WERI-Rb-1 (cell line): ENCODE data around the gene LRPAP1.

Experiments used
- DNase-seq: peaks from one replicate; pipeline ENCODE4 v3.0.0-alpha.2; 2020
- H3K27ac ChIP-seq: fragments of 250-450 bp; sonication (Bioruptor Pico); 2 replicates; pipeline ENCODE4 v1.5.1; 2020; ENCODE audit warnings: mild to moderate bottlenecking, moderate library complexity
- H3K27me3 ChIP-seq: fragments of 250-450 bp; sonication (Bioruptor Pico); 2 replicates; pipeline ENCODE4 v1.5.1; 2021; ENCODE audit warnings: mild to moderate bottlenecking, low read depth, moderate library complexity; ENCODE audit not compliant: insufficient read depth, severe bottlenecking
- H3K36me3 ChIP-seq: fragments of 250-450 bp; sonication (Bioruptor Pico); 2 replicates; pipeline ENCODE4 v1.5.1; 2020; ENCODE audit warnings: mild to moderate bottlenecking, moderate library complexity
- H3K4me3 ChIP-seq: 2 replicates; pipeline ENCODE4 v1.5.1; 2011; ENCODE audit warnings: low read depth, mild to moderate bottlenecking, control low read depth, low read length
- H3K9me3 ChIP-seq: fragments of 250-450 bp; sonication (Bioruptor Pico); 2 replicates; pipeline ENCODE4 v1.5.1; 2021; ENCODE audit warnings: mild to moderate bottlenecking, moderate library complexity; ENCODE audit not compliant: severe bottlenecking
- CTCF ChIP-seq: IDR thresholded peaks from 2 replicates; pipeline ENCODE4 v1.5.1; 2011; ENCODE audit warnings: low read depth, mild to moderate bottlenecking, control low read depth, inconsistent platforms, low read length

The LRPAP1 gene

GRCh38 chr4:3475713-3476260 is 56.4 kb downstream of the LRPAP1 start:
- H3K4me3 ChIP-seq, result no peak overlapping the region
- peak; percentile 5 for DNase-seq
- H3K36me3 ChIP-seq, result no peaks in the 10 kb centered on the region
- TF ChIP-seq CTCF, result no peak
- no peaks in the 10 kb centered on the region for H3K27me3 ChIP-seq
- H3K9me3 ChIP-seq, result no peaks in the 10 kb centered on the region
- no peak overlapping the region for H3K27ac ChIP-seq

DNA sequence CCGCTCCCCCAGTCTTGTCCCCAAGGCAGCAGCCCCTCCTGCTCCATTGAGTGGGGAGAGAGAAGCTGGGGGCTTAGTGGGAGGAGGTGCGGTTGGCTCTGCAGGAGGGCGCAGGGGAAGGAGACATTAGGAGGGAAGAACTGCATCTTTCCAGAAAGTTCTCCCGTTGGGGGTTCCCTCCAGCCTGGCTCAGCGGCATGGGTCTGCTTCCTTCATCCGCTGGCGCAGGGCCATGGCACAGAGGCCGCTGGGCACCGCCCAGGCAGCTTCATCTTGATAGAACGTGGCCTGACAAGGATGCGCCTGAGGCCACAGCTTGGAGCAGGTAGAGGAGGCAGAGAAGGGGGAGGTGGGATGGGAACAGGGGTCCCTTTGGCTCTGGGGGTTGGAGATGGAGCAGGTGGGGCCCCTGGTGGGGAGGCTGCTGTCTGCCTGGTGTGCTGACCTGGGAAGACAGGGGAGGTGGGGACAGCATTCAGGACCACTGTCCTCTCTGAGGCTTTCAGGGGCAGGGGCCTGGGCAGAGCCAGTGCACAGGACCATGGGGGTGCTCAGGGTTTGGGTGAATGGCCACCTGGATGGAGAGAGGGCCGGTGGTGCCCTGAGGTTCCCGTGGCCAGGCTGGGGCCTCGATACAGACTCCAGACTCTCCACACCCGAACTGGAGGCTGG is 57.0 kb downstream of the LRPAP1 start:
- H3K36me3 ChIP-seq, result no peaks in the 10 kb centered on the region
- no peaks in the 10 kb centered on the region for H3K27me3 ChIP-seq
- H3K27ac ChIP-seq, result no peak overlapping the region
- DNase-seq, result peak; percentile 7
- no peaks in the 10 kb centered on the region for H3K9me3 ChIP-seq
- TF ChIP-seq CTCF, result no peak
- H3K4me3 ChIP-seq, result no peak overlapping the region

- DNase-seq, result no peak
- Histone ChIP-seq H3K27ac (no peak overlapping the region), H3K4me3 (no peak overlapping the region), H3K27me3 (no peaks in the 10 kb centered on the region), H3K9me3 (no peaks in the 10 kb centered on the region), H3K36me3 (no peaks in the 10 kb centered on the region)
- no peak for TF ChIP-seq CTCF
Observed at GRCh38 chr4:3473996-3474765, 58.0 kb downstream of the LRPAP1 start.

- peak; percentile 6 for DNase-seq
- no peak overlapping the region for H3K4me3 ChIP-seq
- no peak overlapping the region for H3K27ac ChIP-seq
- H3K9me3 ChIP-seq, result no peaks in the 10 kb centered on the region
- no peaks in the 10 kb centered on the region for H3K27me3 ChIP-seq
- TF ChIP-seq CTCF, result no peak
- H3K36me3 ChIP-seq, result no peaks in the 10 kb centered on the region
Observed at GRCh38 chr4:3473181-3473950, 58.9 kb downstream of the LRPAP1 start.

DNA sequence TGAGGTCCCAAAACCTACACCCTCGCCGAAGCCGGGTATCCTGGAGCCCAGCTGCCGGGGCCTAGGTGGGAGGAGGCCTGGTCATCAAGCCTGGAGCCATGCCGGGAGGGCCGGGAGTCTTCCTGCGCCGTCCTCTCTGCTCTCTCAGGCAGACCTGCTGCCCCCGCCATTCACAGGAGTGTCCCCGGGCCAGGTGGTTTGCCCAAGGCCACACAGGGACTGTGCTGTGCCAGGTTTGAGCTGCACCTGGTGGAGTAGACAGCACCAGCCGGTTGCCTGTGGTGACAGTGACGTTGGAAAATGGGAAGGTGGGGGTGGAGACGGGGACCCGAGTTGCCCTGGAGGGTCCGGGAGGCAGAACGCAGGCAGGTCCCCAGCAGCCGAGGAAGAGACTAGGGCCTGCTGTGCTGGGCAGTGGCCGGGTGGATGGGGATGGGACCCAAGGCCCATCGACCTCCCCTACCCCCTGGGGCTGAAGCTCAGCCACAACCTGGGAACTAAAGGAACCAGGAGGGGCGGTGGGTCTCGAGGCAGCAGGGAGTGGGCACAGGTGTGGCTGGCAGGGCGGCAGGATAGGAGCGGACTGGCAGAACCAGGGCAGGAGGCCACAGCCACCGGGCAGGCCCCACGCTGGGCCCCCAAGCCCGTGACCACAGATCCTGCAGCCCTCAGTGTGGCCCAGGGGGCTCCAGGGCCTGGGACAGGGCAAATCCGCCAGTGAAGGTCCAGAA is 59.6 kb downstream of the LRPAP1 start:
- Histone ChIP-seq H3K27ac (no peak overlapping the region), H3K4me3 (no peak overlapping the region), H3K27me3 (no peaks in the 10 kb centered on the region), H3K9me3 (no peaks in the 10 kb centered on the region), H3K36me3 (no peaks in the 10 kb centered on the region)
- peak; percentile 5 for DNase-seq
- no peak for TF ChIP-seq CTCF
